ENCODE data around the gene TSPAN2.

GRCh38 chr1:115107516-115108260 lies 18.4 kb upstream of the TSPAN2 start:
- TF ChIP-seq GATA2 (IDR thresholded peaks at IDR 0.05; ENCODE audit: low read depth, low read length) (no peak), GATA3 (IDR thresholded peaks at IDR 0.05; ENCODE audit: low read depth, low read length) (no peak)

Data from SH-SY5Y (cell line).